HCT116 (cell line): ENCODE measurements around the gene RPS14. TPM values are rescaled to one million over a fixed set of nuclear protein-coding genes. Genes with fewer than 3 reads are reported as not detected.
A peak's percentile ranks its signal among the peaks of the same experiment; 100 is the strongest.

Source experiments
- ATAC-seq: fragments of 200-7000 bp; cut with Tn5 transposase; 2 replicates; pipeline ENCODE4 v1.9.1; 2020; ENCODE audit warnings: mild to moderate bottlenecking, moderate library complexity
- BruUV-seq: library from RNA; stranded (reverse); fragments of 400-500 nt; replicated peaks from 2 replicates; lab custom pipeline; 2021; lab: Mats Ljungman, UMichigan
- CTCF ChIA-PET: fragments of 300-600 bp; sonication (Branson Sonifier 250); formaldehyde crosslinking; loops from one replicate; lab custom pipeline; 2021; ENCODE audit warnings: antibody characterized with exemption; lab: Charles Lee
- POLR2A ChIA-PET: fragments of 300-600, 350-600 bp; sonication (Branson Sonifier 250); formaldehyde crosslinking; loops from one replicate; lab custom pipeline; 2021; ENCODE audit warnings: antibody characterized with exemption; lab: Charles Lee
- RAD21 ChIA-PET, 2 experiments: fragments of 300-600 bp; sonication (Branson Sonifier 250); formaldehyde crosslinking; loops; one replicate each; lab custom pipeline; 2023; ENCODE audit warnings: low total read pairs in 2 of 2; ENCODE audit not compliant: uncharacterized antibody in 2 of 2, unreplicated experiment in 2 of 2, low non-redundant PET in 1 of 2; lab: Charles Lee
- DNase-seq: peaks from one replicate; pipeline ENCODE4 v3.0.0-alpha.2; 2010; ENCODE audit warnings: low read depth, low spot score
- H2AFZ ChIP-seq: fragments of 200-600 bp; shearing (Covaris generic), sonication (generic); 2 replicates; pipeline ENCODE4 v1.6.1; 2017; ENCODE audit warnings: low read depth, mixed run types, mixed read lengths, antibody characterized with exemption, low read length; ENCODE audit not compliant: poor library complexity, severe bottlenecking
- H3K27ac ChIP-seq: 2 replicates; pipeline ENCODE4 v1.5.1; 2012; ENCODE audit warnings: low read depth, low read length
- H3K27me3 ChIP-seq: fragments of 200-600 bp; sonication (generic); 2 replicates; pipeline ENCODE4 v1.6.1; 2016; ENCODE audit warnings: mixed run types, low read length, mixed read lengths; ENCODE audit not compliant: insufficient read depth
- H3K36me3 ChIP-seq, 2 experiments: fragments of 200-500 bp in 1 of 2; fragments of 200-600 bp in 1 of 2; sonication (Bioruptor generic) in 1 of 2; sonication (generic) in 1 of 2; 2 replicates each; pipeline versions ENCODE4 v1.5.1 to v1.6.1; 2014 to 2016; ENCODE audit warnings: low read length in 2 of 2, inconsistent platforms in 1 of 2, mixed read lengths in 1 of 2, mixed run types in 1 of 2; ENCODE audit not compliant: insufficient read depth in 2 of 2, control insufficient read depth in 1 of 2
- H3K4me1 ChIP-seq, 2 experiments: fragments of 200-600 bp in 1 of 2; sonication (generic) in 1 of 2; 2 replicates each; pipeline versions ENCODE4 v1.5.1 to v1.6.1; 2012 to 2017; ENCODE audit warnings: low read length in 2 of 2, inconsistent platforms in 1 of 2, mild to moderate bottlenecking in 1 of 2, mixed read lengths in 1 of 2, mixed run types in 1 of 2, moderate library complexity in 1 of 2; ENCODE audit not compliant: insufficient read depth in 2 of 2, control insufficient read depth in 1 of 2
- H3K4me2 ChIP-seq: fragments of 200-600 bp; sonication (generic); 2 replicates; pipeline ENCODE4 v1.6.1; 2017; ENCODE audit warnings: mixed run types, low read length, mixed read lengths
- H3K4me3 ChIP-seq, 2 experiments: fragments of 200-600 bp in 1 of 2; sonication (generic) in 1 of 2; replicated peaks in 1 of 2; 2 replicates each; pipeline ENCODE4 v1.5.1; 2011 to 2016; ENCODE audit warnings: low read length in 2 of 2, control low read depth in 1 of 2, low read depth in 1 of 2, mild to moderate bottlenecking in 1 of 2, mixed read lengths in 1 of 2, mixed run types in 1 of 2
- H3K79me2 ChIP-seq: fragments of 200-600 bp; sonication (generic); 2 replicates; pipeline ENCODE4 v1.6.1; 2017; ENCODE audit warnings: mild to moderate bottlenecking, mixed run types, low read length, moderate library complexity, mixed read lengths; ENCODE audit not compliant: insufficient read depth
- H3K9ac ChIP-seq: fragments of 200-600 bp; sonication (generic); 2 replicates; pipeline ENCODE4 v1.6.1; 2016; ENCODE audit warnings: low read length, mixed read lengths
- H3K9me2 ChIP-seq: fragments of 200-600 bp; sonication (generic), shearing (Covaris generic); 2 replicates; pipeline ENCODE4 v1.6.1; 2017; ENCODE audit warnings: mixed run types, mild to moderate bottlenecking, moderate library complexity; ENCODE audit not compliant: insufficient read depth
- H3K9me3 ChIP-seq, 2 experiments: fragments of 200-500 bp in 1 of 2; fragments of 200-600 bp in 1 of 2; sonication (Bioruptor generic) in 1 of 2; sonication (generic) in 1 of 2; 2 replicates each; pipeline ENCODE4 v1.6.1; 2014 to 2017; ENCODE audit warnings: low read length in 2 of 2, mixed read lengths in 2 of 2, inconsistent platforms in 1 of 2, low read depth in 1 of 2, mild to moderate bottlenecking in 1 of 2, mixed run types in 1 of 2, moderate library complexity in 1 of 2; ENCODE audit not compliant: control insufficient read depth in 1 of 2, insufficient read depth in 1 of 2
- H4K20me1 ChIP-seq: fragments of 200-600 bp; sonication (generic), shearing (Covaris generic); 2 replicates; pipeline ENCODE4 v1.6.1; 2017; ENCODE audit warnings: mixed run types, mild to moderate bottlenecking, moderate library complexity; ENCODE audit not compliant: insufficient read depth
- ATF3 ChIP-seq: IDR thresholded peaks from 2 replicates; pipeline ENCODE4 v1.6.1; 2012
- CBX3 ChIP-seq: IDR thresholded peaks from 2 replicates; pipeline ENCODE4 v1.6.1; 2012; ENCODE audit warnings: low read depth
- ELF1 ChIP-seq: IDR thresholded peaks from 2 replicates; pipeline ENCODE4 v1.6.1; 2012; ENCODE audit warnings: low read depth, borderline replicate concordance
- EZH2 ChIP-seq: fragments of 200-600 bp; sonication (generic); IDR thresholded peaks from 2 replicates; pipeline ENCODE4 v1.6.1; 2017; ENCODE audit warnings: antibody characterized with exemption, mixed run types
- FOSL1 ChIP-seq: IDR thresholded peaks from 2 replicates; pipeline ENCODE4 v1.6.1; 2012; ENCODE audit warnings: low read depth
- JUND ChIP-seq: IDR thresholded peaks from 2 replicates; pipeline ENCODE4 v1.6.1; 2012
- POLR2AphosphoS5 ChIP-seq: IDR thresholded peaks from 2 replicates; pipeline ENCODE4 v1.6.1; 2011; ENCODE audit warnings: mild to moderate bottlenecking, low read depth, low read length, moderate library complexity
- RAD21 ChIP-seq: IDR thresholded peaks from 2 replicates; pipeline ENCODE4 v1.6.1; 2012; ENCODE audit warnings: low read depth, mild to moderate bottlenecking
- REST ChIP-seq: IDR thresholded peaks from 2 replicates; pipeline ENCODE4 v1.6.1; 2012; ENCODE audit warnings: low read depth
- SIN3A ChIP-seq: IDR thresholded peaks from 2 replicates; pipeline ENCODE4 v1.6.1; 2012; ENCODE audit warnings: low read depth
- SRF ChIP-seq: IDR thresholded peaks from 2 replicates; pipeline ENCODE4 v1.6.1; 2012; ENCODE audit warnings: low read depth
- YY1 ChIP-seq: IDR thresholded peaks from 2 replicates; pipeline ENCODE4 v1.6.1; 2011; ENCODE audit warnings: low read length, low read depth, moderate library complexity, mild to moderate bottlenecking; ENCODE audit not compliant: insufficient replicate concordance; ENCODE audit errors: extremely low read depth
- intact Hi-C: fragments of 100-400 bp; cut with micrococcal nuclease; formaldehyde crosslinking; loops from 2 replicates; pipeline ENCODE4 v1.10.0; 2022
- total RNA-seq: library from RNA; stranded (reverse); gene quantifications from one replicate; pipeline ENCODE4 v1.2.1, GENCODE V29; 2021; ENCODE audit not compliant: unreplicated experiment
- TF ChIP-seq, protein P1 (sequence below): IDR thresholded peaks from 2 replicates; pipeline ENCODE4 v1.6.1; 2011; ENCODE audit warnings: mild to moderate bottlenecking, low read length, moderate library complexity; ENCODE audit not compliant: insufficient replicate concordance; ENCODE audit errors: extremely low read depth

Gene RPS14
- total RNA-seq, 1 experiment from 2014 or later: 2,557 TPM

GRCh38 chr5:150464554-150465012 lies 15.0 kb upstream of the RPS14 start:
- Histone ChIP-seq H3K9me3 (no peaks in the 10 kb centered on the region), H3K9me2 (no peaks in the 10 kb centered on the region), H3K9ac (no peak overlapping the region), H3K4me2 (no peak overlapping the region), H4K20me1 (no peaks in the 10 kb centered on the region), H3K36me3 (no peaks in the 10 kb centered on the region)
- RAD21 ChIA-PET: no interaction called here
- TF ChIP-seq RAD21: no peak
- TF ChIP-seq ELF1: no peak
- no peak for TF ChIP-seq YY1
- TF ChIP-seq, all 23 proteins: peak for 0
- H3K4me3 ChIP-seq: no peak overlapping the region
- ATAC-seq (no peak), DNase-seq (no peak)
- CTCF ChIA-PET: interaction anchor here (1.3 kb wide), 1 partner anchor 80 kb away, joined by 3 read pairs; no protein-coding TSS in a partner anchor
- no peak overlapping the region for H2AFZ ChIP-seq
- BruUV-seq: no TSS peak
- H3K4me1 ChIP-seq: peaks cover 16 to 19% of the 10 kb centered on the region in 2 experiments
- H3K79me2 ChIP-seq: no peaks in the 10 kb centered on the region
- intact Hi-C loops: no loop called here
- no peaks in the 10 kb centered on the region for H3K27me3 ChIP-seq
- no peak overlapping the region for H3K27ac ChIP-seq
- POLR2A ChIA-PET: interaction anchor here (1.4 kb wide), 1 partner anchor 14 kb away, joined by 3 read pairs; no protein-coding TSS in a partner anchor

DNA sequence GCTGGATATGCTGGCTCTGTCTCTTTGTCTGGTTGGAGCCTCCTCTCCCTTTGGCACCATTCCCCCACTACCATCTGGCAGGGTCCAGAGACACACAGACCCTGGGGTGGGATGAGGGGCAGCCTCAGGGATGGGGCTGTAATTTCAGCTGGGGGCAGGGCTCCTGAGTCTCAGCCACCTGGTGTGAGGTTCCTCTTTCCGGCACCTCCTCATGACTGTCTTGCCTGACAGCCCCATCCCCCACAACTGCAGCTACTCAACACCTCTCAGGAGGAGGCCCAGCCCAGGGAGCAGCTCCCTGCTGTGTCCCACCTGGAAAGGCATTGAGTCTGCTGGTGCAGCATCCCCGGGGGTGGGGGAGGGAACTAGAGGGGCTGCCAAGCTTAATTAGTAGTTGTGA lies 11.7 kb upstream of the RPS14 start:
- intact Hi-C loops: no loop called here
- ChIA-PET CTCF (interaction anchor here (0.5 to 1.1 kb wide), 2 partner anchors 83 to 279 kb away, joined by 3 to 5 read pairs; no protein-coding TSS in a partner anchor), POLR2A (interaction anchor here (0.9 kb wide), 1 partner anchor 11 kb away, joined by 4 read pairs; no protein-coding TSS in a partner anchor), RAD21 (no interaction called here)
- BruUV-seq: no TSS peak
- no peak overlapping the region for H3K4me3 ChIP-seq
- peaks cover 20 to 26% of the 10 kb centered on the region in 2 experiments for H3K4me1 ChIP-seq
- H3K9me3 ChIP-seq: no peaks in the 10 kb centered on the region
- H3K9ac ChIP-seq: no peak overlapping the region
- H2AFZ ChIP-seq: no peak overlapping the region
- H3K27me3 ChIP-seq: no peaks in the 10 kb centered on the region
- H4K20me1 ChIP-seq: no peaks in the 10 kb centered on the region
- H3K27ac ChIP-seq: no peak overlapping the region; the same call in 1 of the 2 replicates
- ATAC-seq: no peak
- no peak for DNase-seq
- H3K36me3 ChIP-seq: no peaks in the 10 kb centered on the region
- no peaks in the 10 kb centered on the region for H3K79me2 ChIP-seq
- no peaks in the 10 kb centered on the region for H3K9me2 ChIP-seq
- H3K4me2 ChIP-seq: peak overlapping the region; percentile 3; the same call in 1 of the 2 replicates
- TF ChIP-seq POLR2AphosphoS5 (no peak), ATF3 (no peak), CBX3 (no peak), EZH2 (no peak), RAD21 (no peak), SRF (no peak), SIN3A (no peak), YY1 (no peak), FOSL1 (no peak), JUND (no peak), REST (no peak)
- TF ChIP-seq, protein P1, sequence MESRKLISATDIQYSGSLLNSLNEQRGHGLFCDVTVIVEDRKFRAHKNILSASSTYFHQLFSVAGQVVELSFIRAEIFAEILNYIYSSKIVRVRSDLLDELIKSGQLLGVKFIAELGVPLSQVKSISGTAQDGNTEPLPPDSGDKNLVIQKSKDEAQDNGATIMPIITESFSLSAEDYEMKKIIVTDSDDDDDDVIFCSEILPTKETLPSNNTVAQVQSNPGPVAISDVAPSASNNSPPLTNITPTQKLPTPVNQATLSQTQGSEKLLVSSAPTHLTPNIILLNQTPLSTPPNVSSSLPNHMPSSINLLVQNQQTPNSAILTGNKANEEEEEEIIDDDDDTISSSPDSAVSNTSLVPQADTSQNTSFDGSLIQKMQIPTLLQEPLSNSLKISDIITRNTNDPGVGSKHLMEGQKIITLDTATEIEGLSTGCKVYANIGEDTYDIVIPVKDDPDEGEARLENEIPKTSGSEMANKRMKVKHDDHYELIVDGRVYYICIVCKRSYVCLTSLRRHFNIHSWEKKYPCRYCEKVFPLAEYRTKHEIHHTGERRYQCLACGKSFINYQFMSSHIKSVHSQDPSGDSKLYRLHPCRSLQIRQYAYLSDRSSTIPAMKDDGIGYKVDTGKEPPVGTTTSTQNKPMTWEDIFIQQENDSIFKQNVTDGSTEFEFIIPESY: no peak
